Activated CD4-positive, alpha-beta T cell treated with anti-CD3 and anti-CD28 coated beads for 24 hours (primary cell): ENCODE results near the gene RBM25.
A peak's percentile ranks its signal among the peaks of the same experiment; 100 is the strongest.
"Not testable (repeated sequence)": the region's sequence is repeated elsewhere in the genome, so short reads cannot be mapped to it uniquely, and the experiment has no call there.

Experiments
- DNase-seq, 2 donors: peaks; one replicate each; pipeline ENCODE4 v3.0.0-alpha.2; 2020; ENCODE audit warnings: low read depth in 2 of 2

The RBM25 gene

DNA sequence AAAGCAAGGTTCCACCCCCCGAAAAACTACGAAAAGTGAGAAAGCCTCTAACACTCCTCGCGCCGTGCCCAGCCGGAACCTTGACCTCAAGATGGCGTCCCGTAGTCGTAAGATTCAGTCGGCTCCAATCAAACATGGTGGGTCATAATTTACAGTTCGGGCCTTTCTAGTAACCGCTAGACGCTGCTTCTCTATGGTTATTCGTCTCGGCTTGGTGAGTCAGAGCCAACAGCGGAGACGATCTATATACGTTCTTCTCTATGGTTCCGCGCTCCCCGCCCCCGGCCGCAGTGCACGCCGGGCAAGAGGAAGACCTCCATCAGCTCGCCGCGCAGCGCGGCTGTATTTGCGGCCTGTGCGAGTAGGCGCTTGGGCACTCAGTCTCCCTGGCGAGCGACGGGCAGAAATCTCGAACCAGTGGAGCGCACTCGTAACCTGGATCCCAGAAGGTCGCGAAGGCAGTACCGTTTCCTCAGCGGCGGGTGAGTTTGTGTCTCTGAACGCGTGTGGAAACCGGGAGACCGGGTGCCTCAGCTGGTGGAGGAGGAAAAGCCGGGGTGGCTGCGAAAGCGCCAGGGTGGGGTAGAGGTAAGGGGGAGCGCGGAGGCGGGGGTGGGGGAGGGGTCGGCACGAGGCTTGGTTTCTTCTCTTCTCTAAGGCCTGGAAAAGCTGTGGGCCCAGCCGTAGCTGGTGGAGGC lies at the start of gene RBM25:
Gene RBM25 (plus strand): TSS at position 311 of the 698 bp plus-strand sequence. CDS start 13,108 bp downstream, outside the sequence.
- peak; percentile 88 to 90 for DNase-seq

DNA sequence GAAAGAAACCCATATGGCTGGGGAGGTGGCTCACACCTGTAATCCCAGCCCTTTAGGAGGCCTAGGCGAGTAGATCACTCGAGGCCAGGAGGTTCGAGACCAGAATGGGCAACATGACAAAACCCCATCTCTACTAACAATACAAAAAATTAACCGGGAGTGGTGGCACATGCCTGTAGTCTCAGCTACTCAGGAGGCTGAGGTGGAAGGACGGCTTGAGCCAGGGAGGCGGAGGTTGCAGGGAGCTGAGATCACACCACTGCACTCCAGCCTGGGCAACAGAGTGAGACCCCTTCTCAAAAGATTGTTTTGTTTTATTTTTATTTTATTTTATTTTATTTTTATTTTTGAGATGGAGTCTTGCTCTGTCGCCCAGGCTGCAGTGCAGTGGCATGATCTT lies 47.1 kb upstream of the RBM25 start:
- not testable (repeated sequence) for DNase-seq

DNA sequence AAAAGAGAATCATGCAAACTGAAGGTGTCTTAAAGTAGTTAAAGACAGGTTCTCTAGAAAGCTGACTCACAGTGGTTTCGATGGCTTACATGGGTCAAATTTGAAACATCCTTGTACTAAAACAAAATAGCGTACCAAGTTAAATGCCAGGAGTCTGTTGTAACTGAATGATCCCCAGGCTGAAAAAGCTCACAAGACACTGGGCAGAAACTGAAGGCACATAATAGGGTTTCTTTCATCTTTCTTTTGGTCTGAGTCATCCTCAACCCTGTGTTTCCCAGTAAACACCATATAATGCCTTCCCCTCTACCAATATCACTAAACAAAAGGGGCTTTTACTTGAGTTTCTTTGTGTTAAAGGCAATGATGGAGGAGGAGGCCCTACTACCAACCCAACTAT lies 44.2 kb upstream of the RBM25 start:
- no peak for DNase-seq

DNA sequence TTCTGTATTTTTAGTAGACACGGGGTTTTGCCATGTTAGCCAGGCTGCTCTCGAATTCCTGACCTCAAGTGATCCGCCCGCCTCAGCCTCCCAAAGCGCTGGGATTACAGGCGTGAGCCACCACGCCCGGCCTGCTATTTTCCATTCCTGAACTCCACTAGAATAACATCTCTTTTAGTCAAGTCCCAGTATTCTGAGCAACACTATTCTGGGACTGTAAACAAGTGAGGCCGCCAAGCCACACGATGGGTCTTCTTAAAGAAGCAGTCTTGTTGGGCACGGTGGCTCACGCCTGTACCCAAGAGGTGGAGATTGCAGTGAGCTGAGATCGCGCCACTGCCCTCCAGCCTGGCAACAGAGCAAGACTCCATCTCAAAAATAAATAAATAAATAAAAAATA lies 42.8 kb upstream of the RBM25 start:
- not testable (repeated sequence) for DNase-seq

DNA sequence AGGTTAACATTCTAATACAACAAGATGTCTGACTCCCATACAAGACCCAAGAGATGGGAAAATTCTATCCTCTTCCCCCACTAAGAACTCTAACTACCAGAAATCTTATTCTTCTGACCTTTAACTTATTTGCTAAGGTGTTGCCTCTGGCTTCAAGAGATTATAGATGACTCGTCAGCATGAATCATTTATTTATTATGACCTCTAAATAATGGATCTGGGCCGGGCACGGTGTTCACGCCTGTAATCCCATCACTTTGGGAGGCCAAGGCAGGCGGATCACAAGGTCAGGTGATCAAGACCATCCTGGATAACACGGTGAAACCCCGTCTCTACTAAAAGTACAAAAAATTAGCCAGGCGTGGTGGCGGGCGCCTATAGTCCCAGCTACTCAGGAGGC lies 42.3 kb upstream of the RBM25 start:
- DNase-seq, result not testable (repeated sequence)

DNA sequence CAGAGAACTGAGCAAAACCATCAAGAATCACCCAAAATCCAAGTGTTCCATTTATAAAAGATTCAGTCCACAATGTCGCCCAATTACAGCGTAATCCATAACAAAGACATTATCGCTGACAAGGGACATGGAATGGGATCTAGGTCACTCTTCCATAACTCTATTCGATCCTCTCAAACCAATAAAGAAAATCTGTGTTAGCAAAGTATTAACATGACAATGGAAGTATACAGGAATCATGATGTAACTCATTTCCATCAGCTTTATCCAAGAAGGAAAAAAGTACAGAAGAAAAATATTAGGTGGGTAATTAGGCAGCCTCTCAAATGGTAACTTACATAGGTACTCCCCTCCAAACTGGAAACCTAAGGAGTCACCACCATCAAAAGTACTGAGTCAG lies 36.3 kb upstream of the RBM25 start:
- no peak for DNase-seq

DNA sequence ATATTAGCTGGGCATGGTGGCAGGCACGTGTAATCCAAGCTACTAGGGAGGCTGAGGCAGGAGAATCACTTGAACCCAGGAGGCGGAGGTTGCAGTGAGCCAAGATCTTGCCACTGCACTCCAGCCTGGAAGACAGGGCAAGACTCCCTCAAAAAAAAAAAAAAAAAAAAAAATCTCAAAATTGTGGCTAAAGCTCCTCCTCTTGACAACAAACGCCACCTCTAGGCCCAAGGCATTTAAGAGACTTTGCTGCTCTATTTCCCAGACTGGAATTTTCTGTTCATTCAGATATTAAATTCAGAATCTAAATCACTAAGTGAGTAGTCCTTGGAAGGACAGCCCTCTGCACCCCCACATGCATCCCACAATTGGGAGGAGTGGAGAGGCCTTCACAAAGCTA lies 32.8 kb upstream of the RBM25 start:
- DNase-seq, result no peak

DNA sequence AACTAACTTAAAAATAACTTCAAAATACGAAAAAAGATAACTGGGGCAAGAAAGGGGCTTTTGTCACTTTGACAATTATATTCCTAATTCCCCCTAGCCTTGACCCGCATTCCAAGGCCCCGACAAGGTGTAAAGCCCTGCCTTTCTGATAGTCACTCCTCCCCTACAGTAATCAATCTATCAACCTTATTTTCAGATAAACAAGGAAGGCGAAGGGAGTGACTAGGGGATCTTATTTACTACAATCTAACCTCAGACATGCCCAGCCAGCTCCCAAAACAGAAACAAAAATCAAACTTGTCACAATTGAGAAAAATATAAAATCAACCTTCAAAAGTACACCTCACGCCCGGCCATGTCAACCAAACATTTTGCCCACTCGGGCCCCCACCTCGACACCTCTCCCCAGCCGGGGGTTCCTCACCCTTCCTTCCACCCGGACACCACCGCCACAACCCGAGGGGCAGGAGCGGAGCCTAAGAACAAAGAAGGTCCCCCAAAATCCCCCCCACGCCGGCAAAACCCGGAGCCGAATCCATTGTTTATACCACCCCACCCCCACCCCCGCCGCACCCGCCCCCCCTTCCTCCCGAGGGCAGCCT lies 32.0 kb upstream of the RBM25 start:
- DNase-seq, result no peak

DNA sequence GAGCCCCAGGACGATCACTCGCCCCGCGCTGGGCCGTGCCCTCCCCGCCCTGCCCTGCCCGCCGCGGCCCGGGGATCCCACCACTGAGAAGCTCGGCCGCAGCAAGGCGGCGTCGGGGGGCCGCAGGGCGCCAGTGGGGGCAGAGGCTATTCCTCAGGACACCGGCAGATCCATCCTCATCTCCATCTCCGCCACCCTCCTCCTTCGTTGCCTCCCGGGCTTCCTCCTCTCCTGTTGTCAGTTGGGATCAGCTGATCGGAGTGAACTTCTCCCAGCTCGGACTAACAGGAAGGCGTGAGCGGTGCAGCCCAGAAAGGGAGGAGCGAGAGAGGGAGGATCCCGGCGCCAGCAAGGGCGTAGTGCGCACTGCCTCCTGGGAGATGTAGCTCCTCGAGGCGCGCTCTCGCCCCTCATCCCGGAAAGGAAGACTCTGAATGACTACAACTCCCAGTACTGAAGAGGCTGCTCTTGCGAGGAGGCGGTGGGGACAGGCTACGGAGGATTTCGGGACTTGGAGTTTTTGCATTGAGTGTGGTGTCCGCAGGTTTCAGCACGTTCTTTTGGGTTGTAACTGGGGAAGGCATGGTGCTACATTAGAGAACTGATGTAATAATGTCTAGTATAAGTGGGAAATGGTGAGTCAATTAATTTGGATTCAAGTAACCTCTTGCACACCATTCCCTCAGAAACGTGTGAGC lies 31.3 kb upstream of the RBM25 start, which contains the start of gene ZFYVE1:
Gene ZFYVE1 (minus strand): TSS at position 262 of the 698 bp plus-strand sequence. CDS start 2,598 bp downstream, outside the sequence.
- peak; percentile 83 to 87 for DNase-seq

DNA sequence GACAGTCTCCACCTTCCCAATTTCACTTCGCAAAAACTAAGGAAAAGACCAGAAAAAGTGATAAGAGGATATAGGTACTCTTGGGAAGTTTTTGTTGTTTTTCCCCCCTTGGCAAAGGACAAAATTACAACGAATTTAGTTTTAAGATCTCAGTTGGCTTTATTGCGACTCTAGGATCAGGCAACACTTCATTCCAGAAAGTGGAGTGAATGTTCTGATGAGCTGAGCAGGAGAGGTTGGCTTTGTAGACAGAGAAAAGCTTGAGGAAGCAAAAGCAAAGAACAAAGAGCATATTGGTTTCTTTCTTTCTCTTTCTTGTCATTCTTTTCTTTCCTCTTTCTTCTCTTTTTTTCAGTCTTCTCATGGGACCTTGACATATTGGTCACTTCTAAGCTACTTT lies 30.8 kb upstream of the RBM25 start:
- DNase-seq, result no peak

DNA sequence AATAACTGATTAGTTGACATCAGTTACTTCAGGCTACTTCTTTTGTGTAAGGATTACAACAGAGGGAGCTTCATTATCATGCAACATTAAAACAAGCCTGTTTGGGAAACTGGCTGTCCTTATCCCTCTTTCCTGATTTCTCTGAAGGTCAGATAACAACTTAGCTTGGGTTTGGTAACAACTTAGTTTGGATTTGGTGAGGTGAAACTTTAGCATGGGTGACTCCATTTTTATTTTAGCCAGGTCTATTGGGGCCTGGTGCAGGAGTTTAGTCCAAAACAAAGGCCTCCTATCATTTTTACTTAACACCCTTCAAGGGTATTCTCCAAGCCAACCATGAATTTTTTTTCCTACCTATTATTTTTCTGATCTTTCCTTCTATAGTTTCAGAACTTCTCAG lies 30.4 kb upstream of the RBM25 start:
- no peak for DNase-seq

DNA sequence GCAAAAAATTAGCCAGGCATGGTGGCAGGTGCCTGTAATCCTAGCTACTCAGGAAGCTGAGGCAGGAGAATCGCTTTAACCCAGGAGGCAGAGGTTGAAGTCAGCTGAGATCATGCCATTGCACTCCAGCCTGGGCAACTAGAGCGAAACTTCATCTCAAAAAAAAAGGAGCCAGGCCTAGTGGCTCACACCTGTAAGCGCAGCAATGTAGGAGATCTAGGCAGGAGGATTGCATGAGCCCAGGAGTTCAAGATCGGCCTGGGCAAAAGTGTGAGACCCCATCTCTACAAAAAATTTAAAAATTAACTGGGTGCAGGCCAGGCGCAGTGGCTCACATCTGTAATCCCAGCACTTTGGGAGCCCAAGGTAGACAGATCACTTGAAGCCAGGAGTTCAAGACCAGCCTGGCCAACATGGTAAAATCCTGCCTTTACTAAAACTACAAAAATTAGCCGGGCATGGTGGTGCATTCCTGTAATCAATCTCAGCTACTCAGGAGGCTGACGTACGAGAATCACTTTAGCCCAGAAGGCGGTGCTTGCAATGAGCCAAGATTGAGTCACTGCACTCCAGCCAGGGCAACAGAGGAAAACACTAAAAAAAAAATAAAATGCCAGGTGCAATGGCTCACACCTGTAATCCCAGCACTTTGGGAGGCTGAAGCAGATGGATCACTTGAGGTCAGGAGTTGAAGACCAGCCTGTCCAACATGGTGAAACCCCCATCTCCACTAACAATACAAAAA lies 21.5 kb upstream of the RBM25 start:
- DNase-seq, result not testable (repeated sequence)

DNA sequence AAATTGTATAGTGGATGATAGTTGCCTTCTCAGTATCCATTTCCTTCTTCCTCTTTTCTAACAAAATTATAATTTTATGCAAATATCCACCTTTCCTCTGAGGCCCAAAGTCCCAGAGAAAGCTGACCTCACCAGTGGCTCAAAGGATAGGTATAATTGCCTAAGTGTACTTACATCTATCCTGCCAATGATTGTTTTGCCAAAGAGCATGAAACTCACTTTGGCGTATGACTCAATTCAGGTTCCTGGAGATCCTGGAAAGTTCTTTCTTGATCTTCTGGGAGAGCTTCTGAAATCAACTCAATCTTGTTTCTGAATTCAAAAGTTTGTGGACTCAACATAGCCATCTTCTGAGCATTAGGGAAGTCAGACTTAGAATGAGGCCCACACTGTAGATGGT lies 10.5 kb upstream of the RBM25 start:
- no peak for DNase-seq

DNA sequence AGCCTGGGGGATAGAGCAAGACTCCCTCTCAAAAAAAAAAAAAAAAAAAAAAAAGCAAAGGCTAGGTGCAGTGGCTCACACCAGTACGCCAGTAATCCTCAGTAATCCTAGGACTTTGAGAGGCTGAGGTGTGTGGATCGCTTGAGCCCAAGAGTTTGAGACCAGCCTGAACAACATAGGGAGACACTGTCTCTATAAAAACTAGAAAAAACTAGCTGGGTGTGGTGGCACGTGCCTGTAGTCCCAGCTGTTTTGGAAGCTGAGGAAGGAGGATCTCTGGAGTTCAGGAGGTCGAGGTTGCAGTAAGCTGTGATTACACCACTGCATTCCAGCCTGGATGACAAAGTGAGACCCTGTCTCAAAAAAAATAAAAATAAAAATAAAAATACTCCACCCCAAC lies 8.9 kb upstream of the RBM25 start:
- no peak for DNase-seq

DNA sequence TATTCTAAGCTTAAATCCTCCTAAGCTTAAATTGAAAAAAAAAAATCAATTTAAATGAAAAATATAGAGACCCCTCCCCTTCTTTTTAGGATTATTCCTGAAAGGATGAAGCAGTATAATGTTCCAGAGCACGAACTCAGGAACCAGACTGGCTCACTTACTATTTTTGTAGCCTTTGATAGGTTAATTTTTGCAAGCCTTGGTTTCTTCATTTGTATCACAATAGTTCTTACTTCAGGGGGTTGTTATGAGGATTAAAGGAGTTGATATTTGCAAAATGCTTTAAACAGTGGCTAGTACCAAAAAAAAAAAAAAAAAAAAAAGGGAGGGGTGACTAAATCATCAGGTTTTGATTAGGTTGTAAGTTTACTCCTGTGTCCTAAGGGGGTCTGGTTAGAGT lies 3.1 kb upstream of the RBM25 start:
- no peak for DNase-seq

DNA sequence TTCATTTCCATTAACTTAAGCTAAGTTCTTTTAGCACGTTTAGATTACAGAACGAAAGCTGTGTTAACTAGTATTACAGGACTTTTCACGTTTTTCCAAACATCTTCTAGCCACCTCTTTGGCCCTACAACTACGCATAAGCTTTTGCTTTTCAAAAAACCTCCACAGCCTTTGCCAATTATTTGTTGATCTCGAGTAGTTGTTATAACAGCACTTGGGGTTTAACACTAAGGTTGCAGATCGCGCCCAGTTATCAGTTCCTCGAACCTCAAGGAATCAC lies 450 bp upstream of the RBM25 start:
- no peak for DNase-seq

DNA sequence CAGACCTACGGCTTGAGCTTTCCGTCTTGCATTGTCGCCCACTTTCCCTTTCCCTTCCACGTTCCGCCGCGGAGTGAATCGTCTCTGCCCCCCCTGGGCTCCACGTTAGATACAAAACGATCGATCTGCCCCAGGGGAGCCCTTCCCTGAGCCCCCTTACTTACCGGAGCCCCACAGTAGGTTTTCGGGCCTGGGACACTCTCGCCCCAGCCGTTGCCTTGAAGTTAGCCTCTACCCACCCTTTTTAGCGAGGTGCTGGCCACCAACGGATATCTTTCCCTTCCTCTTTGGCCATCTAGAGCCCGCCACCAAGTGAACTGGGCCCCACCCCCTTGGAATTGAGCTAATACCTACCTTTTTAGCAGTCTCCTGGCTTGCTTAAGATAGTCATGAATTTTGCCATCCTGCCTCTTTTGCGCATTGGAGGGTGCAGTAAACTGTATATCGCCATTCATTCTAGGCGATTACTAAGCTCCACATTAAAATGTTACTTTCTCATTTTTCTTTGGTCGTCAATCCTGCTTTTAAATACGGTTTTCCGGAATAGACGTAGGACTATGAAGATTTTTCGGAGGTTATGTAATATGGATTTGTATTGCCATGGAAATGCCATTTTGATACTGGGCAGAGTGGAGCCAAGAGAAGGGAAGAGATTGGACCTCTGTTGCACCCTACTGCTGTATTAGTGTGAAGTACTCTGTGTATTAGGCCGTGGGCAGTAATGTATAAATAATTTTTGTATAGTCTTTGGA lies 764 bp downstream of the RBM25 start:
- peak in 1 of 2 donors; percentile 6 for DNase-seq

DNA sequence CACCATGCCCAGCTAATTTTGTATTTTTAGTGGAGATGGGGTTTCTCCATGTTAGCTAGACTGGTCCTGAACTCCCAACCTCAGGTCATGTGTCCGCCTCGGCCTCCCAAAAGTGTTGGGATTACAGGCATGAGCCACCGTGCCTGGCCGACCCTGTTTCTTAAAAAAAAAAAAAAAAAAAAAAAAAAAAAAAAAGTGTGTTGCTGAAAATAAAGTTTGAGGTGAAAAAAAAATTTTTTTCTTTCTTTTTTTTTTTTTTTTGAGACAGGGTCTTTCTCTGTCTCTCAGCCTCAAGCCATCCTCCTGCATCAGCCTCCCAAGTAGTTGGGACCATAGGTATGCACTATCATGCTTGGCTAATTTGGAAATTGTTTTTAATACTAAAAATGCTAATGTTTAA lies 11.3 kb downstream of the RBM25 start:
- no peak for DNase-seq

DNA sequence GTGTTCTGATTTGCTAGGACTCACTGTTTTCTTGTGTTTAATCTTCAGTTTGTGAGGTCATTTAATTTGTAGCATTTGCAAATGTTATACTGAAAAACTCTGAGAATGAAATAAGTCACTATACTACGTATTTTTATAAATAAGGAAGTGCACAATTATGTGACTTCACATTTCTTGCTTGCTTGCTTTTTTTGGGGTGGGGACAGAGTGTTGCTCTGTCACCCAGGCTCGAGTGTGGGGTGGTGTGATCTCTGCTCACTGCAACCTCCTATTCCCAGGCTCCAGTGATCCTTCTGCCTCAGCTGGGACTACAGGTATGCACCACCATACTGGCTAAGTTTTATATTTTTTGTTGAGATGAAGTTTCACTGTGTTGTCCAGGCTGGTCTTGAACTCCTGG lies 32.7 kb downstream of the RBM25 start:
- no peak for DNase-seq

DNA sequence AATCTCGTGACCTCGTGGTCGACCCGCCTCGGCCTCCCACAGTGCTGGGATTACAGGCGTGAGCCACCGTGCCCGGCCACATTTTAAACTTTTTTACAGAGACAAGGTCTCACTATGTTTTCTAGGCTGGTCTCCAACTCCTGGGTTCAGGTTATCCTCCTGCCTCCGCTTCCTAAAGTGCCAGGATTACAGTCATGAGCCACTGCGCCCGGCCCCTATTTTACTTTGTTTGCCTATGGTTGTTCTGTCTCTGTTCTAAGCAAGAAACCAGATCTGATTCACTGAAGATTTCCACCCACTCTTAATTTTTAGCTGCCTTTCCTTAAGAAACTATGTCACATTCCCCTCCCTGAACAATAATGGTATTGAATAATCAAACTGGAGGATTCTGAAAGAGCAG lies 39.1 kb downstream of the RBM25 start:
- no peak for DNase-seq

DNA sequence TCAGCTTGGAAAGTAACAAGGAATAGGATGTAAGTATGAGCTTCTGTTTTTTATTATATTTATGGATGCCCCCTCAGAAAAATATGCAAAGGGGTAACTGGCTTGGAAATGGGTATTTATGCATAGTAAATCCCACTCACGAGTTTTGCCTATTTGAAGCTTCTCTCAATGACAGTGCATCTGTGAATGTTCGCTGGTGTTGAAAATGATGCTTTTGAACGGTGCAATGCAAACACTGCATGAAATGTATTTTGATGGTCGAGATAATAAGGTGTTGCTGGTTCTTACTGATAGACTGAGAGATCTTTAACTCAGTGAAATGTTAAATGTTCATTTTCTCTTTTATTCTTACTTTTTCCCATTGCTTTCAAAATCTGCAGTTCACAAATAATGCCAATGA lies 42.0 kb downstream of the RBM25 start:
- no peak for DNase-seq
